GM19324 (cell line): Measurements from ENCODE around the gene TNS1.

ENCODE experiments used
- ATAC-seq: cut with Tn5 transposase; IDR thresholded peaks from one replicate; pipeline ENCODE4 v1.9.1; 2021; ENCODE audit warnings: mild to moderate bottlenecking, moderate library complexity; ENCODE audit not compliant: unreplicated experiment, low FRiP score

The TNS1 gene

GRCh38 chr2:217966423-217967070 lies 36.2 kb downstream of the TNS1 start:
- no peak for ATAC-seq

- no peak for ATAC-seq
Observed at GRCh38 chr2:217964275-217965161, 38.3 kb downstream of the TNS1 start.

DNA sequence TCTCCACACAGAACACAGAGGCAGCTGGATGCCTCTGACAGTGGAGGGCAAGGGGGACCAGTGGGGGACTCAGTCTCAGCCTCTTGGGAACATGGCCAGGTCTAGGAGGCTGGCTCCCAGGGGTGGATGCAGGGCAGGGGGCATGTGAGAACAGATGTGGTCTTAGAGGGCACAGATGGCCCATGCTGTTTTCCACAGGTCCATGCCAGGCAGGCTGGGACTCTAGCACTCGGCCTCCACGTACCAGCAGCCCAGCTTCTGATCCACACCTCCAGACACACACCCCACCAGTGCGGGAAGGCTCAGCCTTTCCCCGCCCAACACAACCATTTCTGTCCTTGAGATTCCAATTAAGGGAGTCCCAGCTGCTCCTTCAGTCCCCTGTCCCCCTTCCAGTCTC lies 42.4 kb downstream of the TNS1 start:
- ATAC-seq = no peak

GRCh38 chr2:217959723-217960122 lies 43.1 kb downstream of the TNS1 start:
- ATAC-seq = no peak

- no peak for ATAC-seq
Observed at GRCh38 chr2:217958884-217959225, 43.9 kb downstream of the TNS1 start.

GRCh38 chr2:217958206-217958883 lies 44.5 kb downstream of the TNS1 start:
- ATAC-seq = no peak

DNA sequence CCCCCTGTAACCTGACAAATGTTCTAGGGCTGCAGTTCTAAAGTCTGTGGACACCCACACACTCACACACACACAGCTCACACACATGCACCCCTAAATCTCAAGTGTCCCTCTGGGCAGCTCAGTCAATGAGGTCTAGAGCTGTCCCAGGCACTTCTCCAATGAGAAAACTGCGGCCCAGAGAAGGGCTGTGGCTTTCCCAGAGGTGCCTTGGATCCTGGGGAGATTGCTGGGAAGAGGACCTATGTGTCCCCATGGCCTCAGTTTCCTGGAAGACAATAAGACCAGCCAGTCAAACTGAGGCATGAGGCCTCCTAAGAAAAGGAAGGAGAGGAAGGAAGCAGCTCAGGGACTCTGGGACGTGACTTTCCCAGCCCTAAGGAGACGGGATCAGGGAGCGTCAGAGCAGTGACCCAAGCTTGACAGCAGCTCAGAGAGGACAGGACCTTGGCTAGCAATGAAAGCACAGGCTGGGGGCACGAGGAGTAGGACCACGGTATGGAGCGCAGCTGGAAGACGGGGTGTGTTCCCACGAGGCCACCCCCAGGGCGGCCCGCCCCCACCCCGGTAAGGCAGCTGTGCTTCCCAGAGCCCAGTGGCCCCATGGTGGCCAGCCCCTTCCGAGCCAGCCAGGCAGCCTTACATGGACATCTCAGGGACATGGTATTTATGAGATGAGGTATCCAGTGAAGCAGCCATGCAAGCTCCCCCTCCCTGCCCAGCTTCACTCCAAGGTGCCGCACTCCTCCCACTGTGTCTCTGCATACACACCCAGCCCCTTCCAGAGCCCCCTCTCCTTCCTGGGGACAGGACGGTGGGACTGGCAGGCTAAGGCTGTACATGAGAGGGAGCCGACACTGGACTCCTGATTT lies 46.0 kb downstream of the TNS1 start:
- no peak for ATAC-seq

GRCh38 chr2:217955881-217956493 lies 46.8 kb downstream of the TNS1 start:
- ATAC-seq = no peak

GRCh38 chr2:217954971-217955740 lies 47.6 kb downstream of the TNS1 start:
- no peak for ATAC-seq

- no peak for ATAC-seq
Observed at GRCh38 chr2:217954469-217954868, 48.3 kb downstream of the TNS1 start.

DNA sequence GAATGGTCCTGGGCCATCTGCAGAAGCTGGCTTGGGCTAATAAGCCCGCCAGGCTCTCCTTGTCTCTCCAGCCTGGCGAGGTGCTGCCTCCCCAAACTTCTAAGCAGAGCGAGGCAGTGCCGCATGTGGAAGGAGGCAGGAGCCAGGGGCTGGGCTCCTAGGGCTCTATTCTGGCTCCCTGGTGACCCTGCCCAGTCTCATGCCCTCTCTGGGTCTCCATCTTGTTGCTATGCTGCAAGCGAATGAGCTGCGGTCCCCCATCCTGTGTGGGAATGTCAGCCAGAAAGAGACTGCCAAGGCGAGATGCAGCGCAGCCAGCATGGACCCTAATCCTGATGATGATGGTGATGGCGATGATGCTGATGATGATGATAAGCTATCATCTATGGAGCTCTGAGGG lies 48.7 kb downstream of the TNS1 start:
- ATAC-seq = no peak

DNA sequence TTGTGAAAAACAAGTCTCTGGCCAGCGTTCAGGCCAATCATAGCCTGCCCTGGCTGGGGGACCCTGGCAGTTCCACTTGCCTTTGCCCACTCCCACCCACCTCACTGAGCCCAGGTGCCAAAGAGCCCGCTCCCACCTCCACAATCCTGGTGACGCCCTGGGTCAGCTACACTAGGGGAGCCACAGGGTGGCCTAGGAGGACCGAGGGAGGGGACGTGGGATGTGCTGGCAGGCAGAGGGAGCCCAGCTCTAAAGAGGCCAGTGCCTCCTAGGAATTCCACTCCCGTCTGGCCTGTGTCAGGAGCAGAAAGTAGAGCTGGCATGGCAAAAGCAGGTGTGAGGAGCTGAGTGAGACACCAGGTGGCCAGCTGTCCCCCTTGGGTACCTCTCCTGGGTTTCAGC lies 49.3 kb downstream of the TNS1 start:
- no peak for ATAC-seq

DNA sequence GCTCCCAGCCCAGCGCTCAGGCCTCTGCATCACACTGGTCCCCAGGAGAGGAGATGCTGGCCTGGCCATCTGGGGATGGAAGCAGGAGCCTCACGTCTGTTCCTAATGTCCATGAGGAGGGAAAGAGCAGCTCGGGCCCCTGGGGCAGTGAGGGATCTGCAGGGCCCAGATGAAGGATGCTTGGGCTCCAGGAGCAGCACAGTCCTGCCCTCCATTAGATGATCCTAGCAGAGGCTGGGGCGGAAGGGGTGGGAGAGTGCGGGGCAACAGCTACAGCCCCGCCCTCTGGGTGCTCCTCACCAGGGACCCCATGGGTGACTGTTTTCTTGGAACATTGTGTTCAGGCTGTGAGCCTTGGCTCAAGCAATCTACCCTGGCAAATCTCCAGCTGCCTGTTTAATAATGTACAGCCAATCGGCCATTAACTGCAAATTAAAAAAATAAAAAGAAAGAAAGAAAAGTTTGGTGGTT lies 49.7 kb downstream of the TNS1 start:
- ATAC-seq = no peak

DNA sequence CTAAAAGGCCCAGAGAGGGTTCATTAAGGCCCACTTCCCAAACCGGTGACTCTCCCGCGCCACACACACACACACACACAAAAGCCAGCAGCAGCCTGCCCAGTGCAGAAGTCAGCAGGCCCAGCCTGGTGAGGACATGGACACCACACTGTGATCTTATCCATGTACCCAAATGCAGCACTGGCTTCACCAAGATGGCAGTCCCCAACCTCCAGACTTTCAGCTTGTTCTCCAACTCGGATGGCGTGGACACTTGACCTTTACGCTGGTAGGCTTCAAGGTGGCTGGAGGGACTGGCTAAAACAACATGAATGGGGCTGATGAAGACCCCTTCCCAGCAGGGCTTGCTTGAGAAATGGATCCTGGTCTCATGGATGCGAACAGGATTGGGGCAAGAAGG lies 50.4 kb downstream of the TNS1 start:
- no peak for ATAC-seq

- no peak for ATAC-seq
Observed at GRCh38 chr2:217951521-217952247, 51.1 kb downstream of the TNS1 start.

- no peak for ATAC-seq
Observed at GRCh38 chr2:217951091-217951490, 51.7 kb downstream of the TNS1 start.

DNA sequence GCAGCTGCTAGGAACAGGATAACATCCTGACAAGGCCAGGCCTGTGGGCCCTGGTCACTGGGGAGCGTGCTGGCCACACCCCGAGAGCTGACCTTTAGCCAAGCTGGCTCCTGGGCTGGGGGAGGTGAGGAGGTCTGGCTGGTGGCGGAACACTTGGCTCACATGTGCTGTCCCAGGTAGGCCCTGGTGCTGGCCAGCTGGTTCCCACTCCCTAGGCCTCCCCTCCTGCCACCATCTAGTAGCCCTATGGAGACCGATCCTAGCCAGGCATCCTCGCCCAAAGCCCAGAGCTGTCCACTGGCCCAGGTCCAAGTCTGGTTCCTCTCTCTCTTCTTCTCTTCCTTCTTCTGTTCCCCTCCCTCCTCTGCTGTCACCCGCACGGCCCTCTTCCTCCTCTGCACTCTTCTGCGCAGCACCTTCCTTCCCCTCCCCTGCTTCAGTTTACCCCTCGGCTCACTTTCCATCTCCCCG lies 52.4 kb downstream of the TNS1 start:
- no peak for ATAC-seq

DNA sequence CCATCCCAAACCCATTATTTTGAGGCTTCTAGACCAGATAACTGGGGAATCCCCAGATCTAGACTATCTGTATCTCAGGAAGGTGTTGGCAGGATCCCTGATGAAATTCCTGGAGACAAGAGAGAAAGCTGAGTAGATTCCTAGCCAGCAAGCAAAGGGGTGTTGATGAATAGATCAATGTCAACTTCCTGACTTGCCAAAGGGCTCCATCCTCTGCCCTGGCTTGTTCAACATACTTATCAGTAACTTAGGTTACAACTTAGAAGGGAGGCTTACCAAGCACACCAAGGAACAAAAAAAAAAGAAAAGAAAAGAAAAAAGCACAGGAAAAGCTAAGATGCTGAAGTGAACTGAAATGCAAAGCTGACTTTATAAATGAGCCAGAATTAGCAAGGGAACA lies 53.3 kb downstream of the TNS1 start:
- no peak for ATAC-seq

DNA sequence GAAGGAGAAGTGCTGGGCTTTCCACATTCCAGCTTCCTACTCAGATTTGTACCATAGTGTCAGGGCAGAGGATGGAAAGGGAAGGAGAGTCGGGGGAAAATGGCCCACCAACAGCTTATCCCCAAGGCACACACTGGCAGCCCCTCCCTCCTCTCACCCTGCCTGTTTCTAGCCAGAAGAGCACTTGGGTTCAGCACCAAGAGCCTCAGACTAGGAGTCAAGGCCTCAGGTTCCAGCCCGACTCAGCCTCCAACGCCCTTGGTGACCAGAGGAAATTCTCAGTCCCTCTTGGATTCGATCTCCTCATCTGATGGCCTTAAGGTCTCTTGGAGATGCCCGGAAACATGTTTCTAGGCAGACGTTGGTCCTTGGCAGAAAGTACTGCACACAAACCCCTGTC lies 53.9 kb downstream of the TNS1 start:
- no peak for ATAC-seq
